ENCODE measurements around the gene LUC7L2. TPM values are rescaled to one million over a fixed set of nuclear protein-coding genes. Genes with fewer than 3 reads are reported as not detected.

Gene LUC7L2
- total and polyA plus RNA-seq, 10 of the 15 experiments (the other 5 are each of a cell fraction or from before 2014, with no cell fraction given) = 31.7 to 98.7 (median 68.6) TPM

GRCh38 chr7:139431010-139431409 lies 71.3 kb downstream of the LUC7L2 start:
- ATAC-seq (no peak), FAIRE-seq (no peak), DNase-seq (ENCODE audit: low read depth, low spot score) (no peak)
- Histone ChIP-seq H4K20me1 (ENCODE audit: control insufficient read depth, insufficient read depth) (no peaks in the 10 kb centered on the region), H3K79me2 (ENCODE audit: control insufficient read depth, insufficient read depth, low read length) (no peaks in the 10 kb centered on the region), H3K4me2 (ENCODE audit: control insufficient read depth, insufficient read depth) (no peak overlapping the region), H3K27me3 (replicated peaks in 1 of 2; ENCODE audit: control insufficient read depth in 2 of 2, insufficient read depth in 2 of 2, low read length in 1 of 2) (no peaks in the 10 kb centered on the region), H3K4me3 (no peak overlapping the region), H2AFZ (ENCODE audit: control insufficient read depth, low read depth, low read length) (no peak overlapping the region), H3K9ac (ENCODE audit: control insufficient read depth, insufficient read depth, low read length) (no peak overlapping the region), H3K27ac (ENCODE audit: control insufficient read depth, insufficient read depth) (no peak overlapping the region), H3K36me3 (ENCODE audit: control insufficient read depth in 2 of 2, insufficient read depth in 2 of 2, low read length in 1 of 2) (peaks cover 0 to 1% of the 10 kb centered on the region in 2 experiments; a peak in 2 of 4 replicates), H3K4me1 (ENCODE audit: control insufficient read depth, insufficient read depth, low read length) (no peaks in the 10 kb centered on the region), H3K9me3 (replicated peaks; ENCODE audit: control insufficient read depth, insufficient read depth, low read length) (no peaks in the 10 kb centered on the region)
- TF ChIP-seq ZNF687 (IDR thresholded peaks at IDR 0.05) = no peak
- TF ChIP-seq IKZF1 (conservative IDR thresholded peaks at IDR 0.05) = no peak
- no peak for TF ChIP-seq ESRRA (IDR thresholded peaks at IDR 0.05; ENCODE audit: low read length)
- no peak for TF ChIP-seq REST (IDR thresholded peaks at IDR 0.05; ENCODE audit: low read depth, low read length)
- no peak for TF ChIP-seq ZBTB33 (IDR thresholded peaks at IDR 0.05)
- no peak for TF ChIP-seq TCF7 (IDR thresholded peaks at IDR 0.05; ENCODE audit: borderline replicate concordance)
- TF ChIP-seq FOS (IDR thresholded peaks at IDR 0.05; ENCODE audit: borderline replicate concordance, extremely low read depth, insufficient read length) = no peak
- TF ChIP-seq NFYB (IDR thresholded peaks at IDR 0.05; ENCODE audit: insufficient read depth, low read depth, low read length) = no peak
- TF ChIP-seq NFYA (IDR thresholded peaks at IDR 0.05; ENCODE audit: borderline replicate concordance, low read depth, low read length) = no peak
- TF ChIP-seq CREM (IDR thresholded peaks at IDR 0.05; ENCODE audit: low read depth) = no peak
- no peak for TF ChIP-seq ZBED1 (IDR thresholded peaks at IDR 0.05; ENCODE audit: borderline replicate concordance)
- TF ChIP-seq KDM1A (IDR thresholded peaks at IDR 0.05; ENCODE audit: borderline replicate concordance) = no peak
- no peak for TF ChIP-seq CBFB (IDR thresholded peaks at IDR 0.05; ENCODE audit: low read depth)
- TF ChIP-seq RCOR1 (conservative IDR thresholded peaks at IDR 0.05; ENCODE audit: low read depth, low read length) = no peak
- TF ChIP-seq CBX3 (IDR thresholded peaks at IDR 0.05; ENCODE audit: borderline replicate concordance, low read depth) = no peak
- ChIA-PET CTCF (interaction anchor here (0.7 to 1.7 kb wide), 6 partner anchors 50 to 571 kb away, joined by 3 to 5 read pairs (median 3); no protein-coding TSS in a partner anchor), POLR2A (interaction anchor here (0.6 kb wide), 2 partner anchors 14 to 408 kb away, joined by 3 to 6 read pairs; no protein-coding TSS in a partner anchor), SMC1A (ENCODE audit: uncharacterized antibody, unreplicated experiment) (interaction anchor here (0.6 to 1.5 kb wide), 2 partner anchors 36 to 188 kb away, joined by 3 read pairs; no protein-coding TSS in a partner anchor), RAD21 (ENCODE audit: unreplicated experiment) (interaction anchor here (0.7 kb wide), 1 partner anchor 329 kb away, joined by 3 read pairs; no protein-coding TSS in a partner anchor)
- in situ Hi-C loops (cut with MboI) (no loop called here), intact Hi-C loops (cut with micrococcal nuclease; ENCODE audit: unreplicated experiment) (loop anchor here (5.0 kb wide), 2 partner anchors 66 to 186 kb away; no protein-coding TSS in a partner anchor)
- BruUV-seq (replicated peaks) = no TSS peak
- WGBS (ENCODE audit: insufficient coverage, insufficient replicate concordance, low lambda C conversion rate, missing lambda C conversion rate) = 100% methylated on average over 2 of the region's 2 CpGs
